ENCODE measurements around the gene FETUB. TPM values are rescaled to one million over a fixed set of nuclear protein-coding genes. Genes with fewer than 3 reads are reported as not detected.

The FETUB gene
- total and polyA plus RNA-seq, 2 of the 4 experiments (the other 2 are of a cell fraction): not detected

Small RNA genes within 50 kb of the gene (microRNA-seq; reads per million reads assigned to microRNA genes)
- not detected for gene RF00017 (ENCODE audit: insufficient read depth, insufficient read length)

Small RNA genes within 50 kb of the gene (small RNA-seq; reads per million reads assigned to genes)
- gene RF00017: 0 reads per million in 5 experiments

Other genes starting within 250 kb of the FETUB start
- gene CRYGS, start 96.0 kb upstream of the FETUB start, total RNA-seq (2012; rRNA removed): 0.36 and 0.56 TPM in 2 replicates
- gene CRYGS, start 96.0 kb upstream of the FETUB start, polyA plus RNA-seq (2012; rRNA removed): 2.1 TPM in 2 replicates
- 17.8 and 19.7 TPM in 2 replicates for gene TBCCD1, start 73.1 kb upstream of the FETUB start, total RNA-seq (2012; rRNA removed)
- gene TBCCD1, start 73.1 kb upstream of the FETUB start, polyA plus RNA-seq (2012; rRNA removed): 6.5 and 7.9 TPM in 2 replicates
- 27.4 and 62.8 TPM in 2 replicates for gene DNAJB11, start 69.7 kb upstream of the FETUB start, total RNA-seq (2012; rRNA removed)
- gene DNAJB11, start 69.7 kb upstream of the FETUB start, polyA plus RNA-seq (2012; rRNA removed): 42.4 and 48.6 TPM in 2 replicates
- gene AHSG, start 27.3 kb upstream of the FETUB start, total RNA-seq (2012; rRNA removed): not detected in 2 replicates
- gene AHSG, start 27.3 kb upstream of the FETUB start, polyA plus RNA-seq (2012; rRNA removed): not detected in 2 replicates
- not detected in 2 replicates for gene HRG, start 25.6 kb downstream of the FETUB start, total RNA-seq (2012; rRNA removed)
- gene HRG, start 25.6 kb downstream of the FETUB start, polyA plus RNA-seq (2012; rRNA removed): not detected in 2 replicates
- gene KNG1, start 77.0 kb downstream of the FETUB start, total RNA-seq (2012; rRNA removed): not detected in 2 replicates
- gene KNG1, start 77.0 kb downstream of the FETUB start, polyA plus RNA-seq (2012; rRNA removed): not detected in 2 replicates
- 310 and 449 TPM in 2 replicates for gene EIF4A2, start 143.2 kb downstream of the FETUB start, total RNA-seq (2012; rRNA removed)
- 259 and 320 TPM in 2 replicates for gene EIF4A2, start 143.2 kb downstream of the FETUB start, polyA plus RNA-seq (2012; rRNA removed)
- 19.5 and 34.4 TPM in 2 replicates for gene RFC4, start 166.1 kb downstream of the FETUB start, total RNA-seq (2012; rRNA removed)
- gene RFC4, start 166.1 kb downstream of the FETUB start, polyA plus RNA-seq (2012; rRNA removed): 21.2 and 27.9 TPM in 2 replicates
- gene ADIPOQ, start 202.3 kb downstream of the FETUB start, total RNA-seq (2012; rRNA removed): not detected in 2 replicates
- not detected in 2 replicates for gene ADIPOQ, start 202.3 kb downstream of the FETUB start, polyA plus RNA-seq (2012; rRNA removed)

Data from IMR-90 (cell line).